Pancreas (tissue), 10 donors: ENCODE data around the gene GARIN6. TPM values are rescaled to one million over a fixed set of nuclear protein-coding genes. Genes with fewer than 3 reads are reported as not detected.
A peak's percentile ranks its signal among the peaks of the same experiment; 100 is the strongest.
"Not testable (repeated sequence)": the region's sequence is repeated elsewhere in the genome, so short reads cannot be mapped to it uniquely, and the experiment has no call there.

Experiments
- ATAC-seq, 4 donors: fragments of 200-7000 bp; cut with Tn5 transposase; one replicate each; pipeline versions ENCODE4 v1.8.0 to v1.9.1; 2020; ENCODE audit warnings: mild to moderate bottlenecking in 4 of 4, moderate library complexity in 4 of 4
- DNase-seq, 6 donors: peaks; one replicate each; pipeline ENCODE4 v3.0.0-alpha.2; 2020
- FAIRE-seq: peaks from 2 replicates; lab custom pipeline; 2012; peaks lifted over from hg19 to GRCh38; lab: Jason Lieb, UNC
- H3K27ac ChIP-seq, 4 donors: fragments of 200-600 bp; sonication (generic); 1 replicate in 3 of 4; 2 replicates in 1 of 4; pipeline versions ENCODE4 v1.5.0 to v1.8.0; 2020
- H3K27me3 ChIP-seq, 4 donors: fragments of 200-600 bp; one replicate each; pipeline ENCODE4 v1.8.0; 2021
- H3K36me3 ChIP-seq, 3 donors: fragments of 200-600 bp; sonication (generic) in 1 of 3; one replicate each; pipeline versions ENCODE4 v1.5.0 to v1.8.0; 2020 to 2021
- H3K4me1 ChIP-seq, 3 donors: fragments of 200-600 bp; one replicate each; pipeline ENCODE4 v1.8.0; 2021
- H3K4me3 ChIP-seq, 4 donors: fragments of 200-600 bp; sonication (generic) in 2 of 4; one replicate each; pipeline versions ENCODE4 v1.5.0 to v1.8.0; 2020 to 2021
- H3K9me3 ChIP-seq, 4 donors: fragments of 200-600 bp; one replicate each; pipeline ENCODE4 v1.8.0; 2021
- CTCF ChIP-seq, 4 donors: fragments of 200-600 bp; sonication (generic) in 3 of 4; IDR thresholded peaks; one replicate each; pipeline versions ENCODE4 v1.5.0 to v1.8.0; 2021; ENCODE audit warnings: antibody characterized with exemption in 4 of 4
- whole genome bisulfite sequencing, 2 donors: extraction: QIAGEN DNeasy Blood & Tissue Kit; methylation state at CpG; one replicate each; pipeline ENCODE4 v1.1.7; 2013; 5-methylcytosine and 5-hydroxymethylcytosine counted together
- intact Hi-C, 3 donors: fragments of 100-400 bp; cut with DNase I; formaldehyde crosslinking; loops; one replicate each; pipeline versions ENCODE4 v1.11.1 to v1.14.2; 2022
- polyA plus RNA-seq, 2 donors: library from polyadenylated mRNA; stranded (reverse); fragments of 200-250 nt; gene quantifications; one replicate each; pipeline ENCODE4 v1.2.3, GENCODE V29; 2013
- total RNA-seq, 6 donors: library from RNA; stranded (reverse); fragmentation: NEBNext Ultra II Directional in 4 of 6; extraction: Animal tissue kit (Norgen Biotek cat#: 25700) in 4 of 6; gene quantifications; one replicate each; pipeline versions ENCODE4 v1.2.1 to v1.2.4, GENCODE V29; 2021 to 2023
- donor health status: healthy with polysubstance abuse.
- donor health status: DM: no; HTN: no; CAD: no; lungs with moderate emphysema.
- donor health status: DM: no; HTN: no; CAD: no.
- donor health status: control.
- donor health status: control.
- donor health status: Bipolar disorder and iron deficiency.
- donor health status: DM: yes; HTN: yes; CAD: no.
- donor health status: DM: no; HTN: no; CAD: no.
- donor health status: DM: no; HTN: no; CAD: no.
- donor health status: DM: yes; HTN: yes; CAD: no.

GARIN6 gene
- total and polyA plus RNA-seq, 8 donors: not detected

DNA sequence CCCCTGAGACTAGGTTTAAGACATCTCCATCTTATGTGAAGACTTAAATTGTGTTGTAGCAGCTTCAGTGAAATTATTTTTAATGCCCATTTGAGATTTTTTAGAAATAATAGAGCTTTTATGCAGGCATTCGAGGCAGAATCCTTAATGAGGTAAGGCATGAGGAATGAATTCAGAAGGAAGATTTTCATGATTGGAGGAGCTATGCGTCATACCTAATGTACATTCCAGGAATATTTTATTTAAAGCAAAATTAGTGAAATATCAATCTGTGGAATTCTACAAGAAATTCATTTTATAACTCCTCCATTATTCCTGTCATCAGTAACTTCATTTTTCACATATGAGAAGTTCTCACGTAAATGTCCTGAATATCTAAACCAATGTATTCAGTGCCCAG, 36.0 kb upstream of the GARIN6 start:
- ATAC-seq (no peak), FAIRE-seq (no peak), DNase-seq (no peak)
- no peaks in the 10 kb centered on the region for H3K9me3 ChIP-seq
- no peak overlapping the region for H3K27ac ChIP-seq
- no peak for TF ChIP-seq CTCF (IDR thresholded peaks at IDR 0.05)
- H3K4me3 ChIP-seq: no peak overlapping the region
- WGBS, 2 donors: 68 to 80% methylated on average over 3 of the region's 3 CpGs
- no peaks in the 10 kb centered on the region for H3K36me3 ChIP-seq
- intact Hi-C loops: no loop called here
- H3K4me1 ChIP-seq: no peaks in the 10 kb centered on the region
- no peaks in the 10 kb centered on the region for H3K27me3 ChIP-seq

GRCh38 chr12:99618657-99619056, 28.9 kb upstream of the GARIN6 start:
- Histone ChIP-seq H3K36me3 (no peaks in the 10 kb centered on the region), H3K27me3 (no peaks in the 10 kb centered on the region), H3K4me3 (no peak overlapping the region), H3K4me1 (no peaks in the 10 kb centered on the region), H3K27ac (no peak overlapping the region), H3K9me3 (no peaks in the 10 kb centered on the region)
- 65 to 74% methylated on average over 4 of the region's 4 CpGs for WGBS, 2 donors
- intact Hi-C loops: no loop called here
- no peak for FAIRE-seq
- DNase-seq: no peak
- ATAC-seq: no peak
- no peak for TF ChIP-seq CTCF (IDR thresholded peaks at IDR 0.05)

DNA sequence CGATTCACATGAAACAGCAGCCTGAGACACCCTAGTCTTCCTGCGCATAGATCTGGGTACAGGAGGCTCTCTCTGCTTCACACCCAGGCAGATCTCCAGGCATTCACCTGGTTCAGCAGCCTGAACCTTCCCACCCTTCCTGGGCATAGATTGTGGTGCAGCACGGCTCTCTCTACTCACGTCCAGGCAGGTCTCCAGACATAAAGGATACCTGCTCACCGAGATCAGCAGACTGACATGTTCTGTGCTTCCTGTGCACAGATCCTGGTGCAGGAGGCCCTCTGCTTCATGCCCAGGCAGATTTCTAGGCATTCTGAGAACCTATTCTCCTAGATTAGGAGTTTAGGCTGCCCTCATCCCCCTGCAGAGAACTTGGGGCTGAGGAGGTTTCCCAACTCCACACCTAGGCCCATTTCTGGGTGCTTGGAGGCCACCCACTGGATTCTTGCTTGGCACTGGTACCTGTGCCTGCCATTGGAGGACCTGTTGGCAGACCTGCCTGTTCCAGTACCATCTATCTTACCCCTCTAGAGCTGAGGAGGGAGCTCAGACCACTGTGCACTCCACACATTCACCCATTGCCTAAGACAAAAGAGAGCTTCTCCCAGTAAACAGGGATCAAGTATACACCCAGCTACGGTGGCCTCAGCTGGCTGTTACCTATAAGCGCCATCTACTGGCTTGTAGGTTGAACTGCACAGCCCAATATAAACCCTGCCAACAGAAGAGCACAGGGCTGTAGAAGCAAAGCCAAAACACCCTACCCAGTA, 28.0 kb upstream of the GARIN6 start:
- no peaks in the 10 kb centered on the region for H3K9me3 ChIP-seq
- H3K4me1 ChIP-seq: no peaks in the 10 kb centered on the region
- no peak for ATAC-seq
- no peak overlapping the region for H3K27ac ChIP-seq
- no peak for FAIRE-seq
- intact Hi-C loops: no loop called here
- no peak for DNase-seq
- H3K27me3 ChIP-seq: no peaks in the 10 kb centered on the region
- TF ChIP-seq CTCF (IDR thresholded peaks at IDR 0.05): peak in 1 of 4 donors; percentile 6
- no peak overlapping the region for H3K4me3 ChIP-seq
- 55 to 64% methylated on average over 7 of the region's 7 CpGs for WGBS, 2 donors
- H3K36me3 ChIP-seq: no peaks in the 10 kb centered on the region

GRCh38 chr12:99620159-99620479, 27.4 kb upstream of the GARIN6 start:
- Histone ChIP-seq H3K9me3 (no peaks in the 10 kb centered on the region), H3K36me3 (no peaks in the 10 kb centered on the region), H3K4me3 (no peak overlapping the region), H3K27ac (no peak overlapping the region), H3K4me1 (no peaks in the 10 kb centered on the region), H3K27me3 (no peaks in the 10 kb centered on the region)
- intact Hi-C loops: no loop called here
- FAIRE-seq (no peak), DNase-seq (no peak), ATAC-seq (no peak)
- no peak for TF ChIP-seq CTCF (IDR thresholded peaks at IDR 0.05)

GRCh38 chr12:99624591-99624990, 23.0 kb upstream of the GARIN6 start:
- ATAC-seq: not testable (repeated sequence)
- 74 to 87% methylated on average over 2 of the region's 2 CpGs for WGBS, 2 donors

More at GRCh38 chr12:99624591-99624990, 23.0 kb upstream of the GARIN6 start:
- intact Hi-C loops, H3K36me3 ChIP-seq, FAIRE-seq, DNase-seq, H3K9me3 ChIP-seq, H3K27ac ChIP-seq, H3K27me3 ChIP-seq, H3K4me3 ChIP-seq, H3K4me1 ChIP-seq: not testable (repeated sequence)
